GM19397 (cell line): ENCODE measurements around the gene FKBP10.

ENCODE experiments used
- ATAC-seq: cut with Tn5 transposase; IDR thresholded peaks from one replicate; pipeline ENCODE4 v1.9.1; 2021; ENCODE audit warnings: mild to moderate bottlenecking, moderate library complexity; ENCODE audit not compliant: unreplicated experiment

The FKBP10 gene

DNA sequence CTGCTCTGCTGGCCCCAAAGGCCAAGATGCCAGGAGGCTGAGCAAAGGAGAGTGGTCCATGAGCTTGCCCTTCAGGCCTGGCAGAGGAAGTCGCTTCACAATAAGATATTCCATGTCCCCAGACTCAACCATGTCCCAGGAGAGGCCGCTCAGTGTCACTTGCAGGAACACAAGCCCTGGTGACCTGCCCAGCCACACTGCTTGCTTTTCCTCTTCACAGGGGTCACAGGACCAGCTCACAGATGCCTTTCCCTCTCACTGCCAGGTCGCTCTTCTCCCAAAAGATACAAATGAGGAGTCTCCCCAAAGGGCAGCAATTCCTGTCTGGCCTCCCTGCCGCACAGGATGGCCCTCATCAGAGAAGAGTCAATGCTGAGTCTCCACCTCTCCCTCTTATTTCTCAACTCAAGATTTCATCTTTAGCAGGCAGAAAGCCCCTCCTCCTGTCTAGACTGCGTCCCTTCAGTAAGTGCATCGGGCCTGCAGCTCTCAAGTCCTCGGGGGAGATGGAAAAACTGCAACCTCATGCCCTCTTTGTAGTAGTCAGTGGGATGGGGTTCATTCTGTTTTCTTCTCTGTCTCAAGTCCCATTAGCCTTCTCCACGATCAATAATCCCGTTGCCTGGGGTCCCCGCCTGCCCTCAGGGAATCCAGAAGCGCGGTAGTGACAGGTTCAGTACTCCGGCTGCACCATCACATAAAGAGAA is 31.2 kb upstream of the FKBP10 start:
- ATAC-seq: no peak

DNA sequence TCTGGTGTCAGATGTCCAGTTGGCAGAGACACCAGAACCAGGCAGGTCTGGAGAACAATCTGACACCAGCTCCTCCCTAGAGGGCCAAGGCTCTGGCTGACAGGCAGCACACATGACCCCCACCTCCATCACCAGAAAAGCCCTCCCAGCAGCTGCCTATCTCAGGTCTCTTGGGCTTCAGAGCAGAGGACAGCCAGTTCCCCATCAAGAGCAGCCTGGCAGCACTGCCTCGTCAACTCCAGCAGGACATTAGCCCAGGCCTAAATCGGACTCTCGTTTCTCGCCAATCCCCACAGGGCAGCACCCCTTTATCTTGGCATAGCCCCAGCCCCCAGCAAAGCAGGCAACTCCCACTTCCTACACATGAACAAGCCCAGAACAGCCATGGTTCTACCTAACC is 30.7 kb upstream of the FKBP10 start:
- no peak for ATAC-seq

DNA sequence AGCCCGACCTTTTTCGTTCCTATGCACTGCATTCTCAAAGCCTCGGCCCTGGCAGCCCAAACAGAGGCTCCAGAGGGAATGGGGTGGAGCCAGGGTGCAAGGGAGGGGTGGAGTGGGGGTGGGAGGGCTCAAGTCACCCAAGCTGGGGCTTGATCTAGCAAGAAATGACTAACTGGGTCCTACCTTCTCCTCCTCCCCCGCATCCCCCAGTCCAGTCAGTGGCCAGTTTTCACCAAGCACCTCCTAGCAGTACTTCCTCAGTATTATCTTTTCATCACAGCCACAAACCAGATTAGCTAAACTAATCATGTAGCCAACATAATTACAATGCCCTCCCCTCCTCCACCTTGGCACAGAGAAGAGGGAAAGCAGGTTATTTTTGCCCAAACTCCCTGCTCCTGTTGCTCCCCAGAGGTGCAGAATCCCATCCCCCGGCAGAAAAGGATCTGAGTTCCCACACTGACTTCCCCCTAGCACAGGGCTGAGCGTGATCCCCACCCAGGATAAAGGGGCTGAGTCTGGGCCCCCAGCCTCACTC is 28.5 kb upstream of the FKBP10 start:
- no peak for ATAC-seq

DNA sequence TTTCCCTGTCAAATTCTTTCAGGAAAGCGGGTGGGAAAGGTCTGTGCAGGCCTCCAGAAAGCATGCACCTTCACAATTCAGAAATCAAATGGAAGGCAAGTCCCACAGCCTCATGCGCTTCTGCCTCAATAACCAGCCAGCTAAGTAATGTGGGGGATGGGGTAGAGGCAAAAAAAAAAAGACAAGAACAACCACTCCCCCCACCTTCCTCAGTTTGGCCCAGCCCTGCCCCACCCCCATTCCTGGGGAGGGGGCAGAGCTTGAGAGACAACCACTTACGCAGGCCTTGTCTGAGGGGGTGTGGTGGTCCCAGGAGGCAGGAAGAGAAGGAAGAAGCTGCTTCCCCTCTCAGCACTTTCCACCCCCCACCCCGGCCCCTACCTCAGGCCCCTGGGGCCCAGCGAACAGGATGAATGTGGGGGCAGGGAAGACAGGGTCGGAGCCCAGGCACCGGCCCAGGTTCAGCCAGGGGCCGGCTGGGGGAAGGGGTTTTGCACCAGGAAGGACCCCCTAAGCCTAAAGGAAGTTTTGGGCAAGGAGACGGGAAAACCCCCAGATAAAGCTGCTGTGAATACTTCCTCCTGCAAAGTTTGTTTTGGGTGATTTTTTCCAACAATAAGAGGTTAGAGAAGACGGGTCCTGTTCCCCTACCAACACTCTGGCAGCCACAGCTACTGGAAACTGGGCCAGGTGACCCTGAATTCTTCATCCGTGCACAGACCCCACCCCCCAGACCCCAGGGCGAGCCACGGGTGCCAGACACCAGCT is 27.5 kb upstream of the FKBP10 start:
- no peak for ATAC-seq

DNA sequence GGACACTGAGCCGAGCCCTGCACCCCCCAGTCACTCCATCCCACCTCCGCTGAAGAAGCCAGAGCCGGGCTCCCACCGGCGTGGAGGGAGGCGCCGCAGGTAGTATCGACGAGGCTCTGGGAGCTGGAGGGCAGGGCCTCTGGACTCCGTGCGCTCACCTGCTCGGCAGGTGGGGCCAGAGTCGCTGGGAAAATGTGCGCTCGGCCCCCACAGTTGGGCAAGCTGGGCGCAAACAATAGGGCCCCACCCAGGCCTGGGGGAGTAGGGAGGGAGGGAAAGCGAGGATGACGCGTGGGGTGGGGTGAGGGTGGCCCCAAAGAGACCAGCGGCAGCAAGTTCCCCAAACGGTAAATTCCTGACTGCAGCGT is 27.0 kb upstream of the FKBP10 start:
- no peak for ATAC-seq

DNA sequence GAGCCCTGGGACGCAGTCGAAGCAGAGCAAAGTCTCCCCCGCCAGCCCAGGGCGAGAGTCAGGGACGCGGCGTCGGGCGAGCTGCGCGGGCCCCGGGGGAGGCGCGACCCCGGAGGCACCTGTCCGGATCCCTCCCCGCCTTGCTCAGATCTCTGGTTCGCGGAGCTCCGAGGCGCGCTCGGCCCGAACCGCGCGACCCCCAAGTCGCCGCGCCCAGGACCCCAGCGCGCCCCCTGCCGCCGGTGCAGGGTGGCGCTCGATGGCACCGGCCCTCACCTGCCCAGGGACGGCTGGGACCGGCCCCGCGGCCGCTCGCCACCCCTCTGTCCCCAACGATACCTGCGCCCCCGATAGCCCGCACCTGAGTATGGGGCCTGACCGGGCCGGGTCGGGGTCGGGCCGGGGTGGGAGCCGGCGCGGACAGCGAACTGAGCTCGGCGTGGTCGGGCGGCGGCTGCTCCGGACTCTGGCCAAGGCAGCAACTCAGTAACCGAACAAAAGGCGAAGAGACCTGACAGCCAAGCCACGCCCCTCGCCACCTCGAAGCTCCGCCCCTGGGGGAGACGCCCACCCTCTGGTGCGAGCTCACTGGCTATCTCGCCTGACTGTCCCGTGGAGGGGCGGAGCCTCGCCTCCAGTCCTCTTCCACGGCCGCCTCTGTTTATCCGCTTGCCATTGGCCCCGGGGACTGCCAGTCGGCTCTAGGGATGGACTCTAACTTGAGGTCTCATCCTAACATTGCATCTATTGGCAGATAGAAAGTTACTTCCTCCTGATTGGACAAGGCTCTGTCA is 26.4 kb upstream of the FKBP10 start, which contains the start of gene JUP:
Gene JUP (minus strand): TSS at position 485 of the 794 bp plus-strand sequence. CDS start 14,857 bp downstream, outside the sequence.
- ATAC-seq: peak; percentile 65

DNA sequence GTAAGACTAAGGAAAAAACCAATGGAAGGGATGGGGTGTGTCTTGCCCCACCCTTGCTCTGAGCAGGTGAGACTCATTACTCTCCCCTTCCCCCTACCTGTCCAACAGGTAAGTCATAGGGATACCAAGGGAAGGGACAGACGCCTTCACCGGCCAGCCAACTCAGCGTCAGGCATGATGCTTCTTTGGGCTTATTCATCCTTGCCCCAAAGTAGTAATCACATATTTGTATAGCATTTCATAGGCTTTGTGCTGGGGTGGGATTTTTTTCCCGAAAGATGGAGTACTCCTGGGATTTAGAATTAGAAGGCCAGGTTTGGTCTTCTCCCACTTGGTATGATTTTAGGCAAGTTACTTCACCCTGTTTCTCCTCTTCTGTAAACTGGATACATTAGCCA is 25.8 kb upstream of the FKBP10 start:
- ATAC-seq: no peak

DNA sequence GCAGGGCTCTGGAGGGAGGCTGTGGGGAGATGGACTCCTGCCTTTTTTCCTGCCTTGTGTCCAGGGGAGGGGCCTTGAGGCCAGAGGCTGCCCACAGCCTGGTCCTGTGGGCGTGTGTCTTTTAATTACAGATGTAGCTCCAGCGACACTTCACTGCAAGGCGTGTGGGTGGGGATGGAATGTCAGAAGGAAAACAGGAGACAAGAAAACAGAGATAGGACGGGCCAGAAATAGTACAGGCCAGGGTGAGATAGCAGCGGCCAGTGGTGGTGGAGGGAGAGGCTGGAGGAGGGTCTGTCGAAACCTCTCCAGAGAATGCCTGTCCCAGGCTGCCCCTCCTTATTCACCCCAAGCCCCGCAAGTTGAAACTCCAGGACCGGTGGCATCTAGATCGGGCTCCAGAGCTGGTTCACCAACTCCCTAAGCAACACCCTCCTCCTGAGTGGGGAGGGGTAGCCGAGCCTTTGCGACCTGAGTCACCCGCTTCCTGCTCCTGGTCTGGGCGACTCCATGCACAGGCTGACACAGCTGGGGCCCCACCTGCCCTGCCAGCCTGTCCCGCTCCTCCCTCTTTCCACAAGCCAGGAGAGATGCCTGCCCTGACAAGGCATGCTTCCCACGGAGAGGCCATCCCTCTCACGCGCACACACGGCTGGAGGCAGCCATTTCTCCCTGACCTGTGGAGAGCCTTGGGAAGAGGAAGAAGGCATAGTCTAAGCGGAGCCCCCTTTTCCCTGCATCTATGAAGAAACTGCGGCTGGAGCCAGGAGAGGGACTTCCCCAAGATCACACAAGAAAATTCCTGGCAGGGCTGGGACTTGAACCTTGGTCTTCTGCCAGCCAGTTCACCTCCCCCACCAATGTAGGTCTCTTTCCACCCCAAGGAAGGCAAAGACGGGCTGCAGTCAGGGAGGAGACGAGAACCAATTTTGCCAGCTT is 19.7 kb upstream of the FKBP10 start:
- ATAC-seq: no peak

DNA sequence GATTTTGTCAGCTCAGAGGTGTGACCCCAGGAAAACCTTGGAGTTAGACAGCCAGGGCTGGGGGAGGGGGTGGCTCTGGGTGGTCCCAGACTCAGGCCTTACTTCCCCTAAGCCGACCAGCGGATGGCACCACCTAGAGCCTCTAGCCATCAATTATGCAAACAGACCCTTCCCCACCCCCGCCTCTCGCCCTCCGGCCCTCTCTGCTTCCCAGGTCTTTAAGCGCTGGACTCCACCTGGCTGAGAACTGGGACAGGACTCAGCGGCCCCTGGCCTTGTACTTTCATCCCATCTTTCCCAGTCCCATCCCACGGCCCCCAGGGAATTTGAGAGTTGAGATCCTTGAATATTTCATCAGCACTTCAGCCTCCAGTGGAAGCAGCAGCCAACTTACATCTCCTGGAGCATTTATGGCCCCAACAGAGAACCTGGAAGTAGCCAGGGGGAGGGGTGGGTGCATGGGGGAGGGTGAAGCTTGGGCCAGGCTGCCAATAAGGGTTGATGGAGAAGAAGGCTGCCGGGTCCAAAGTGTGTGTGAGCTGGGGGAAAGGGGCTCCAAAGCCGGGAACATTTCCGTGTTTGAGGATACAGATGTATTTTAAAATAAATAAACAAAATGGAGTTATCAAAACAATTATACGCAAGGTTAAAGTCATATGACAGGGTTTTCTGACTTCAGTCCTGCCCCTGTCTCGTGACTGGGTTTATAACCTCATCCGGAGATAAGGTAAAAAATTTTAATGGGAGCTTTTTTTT is 18.8 kb upstream of the FKBP10 start:
- ATAC-seq: no peak

DNA sequence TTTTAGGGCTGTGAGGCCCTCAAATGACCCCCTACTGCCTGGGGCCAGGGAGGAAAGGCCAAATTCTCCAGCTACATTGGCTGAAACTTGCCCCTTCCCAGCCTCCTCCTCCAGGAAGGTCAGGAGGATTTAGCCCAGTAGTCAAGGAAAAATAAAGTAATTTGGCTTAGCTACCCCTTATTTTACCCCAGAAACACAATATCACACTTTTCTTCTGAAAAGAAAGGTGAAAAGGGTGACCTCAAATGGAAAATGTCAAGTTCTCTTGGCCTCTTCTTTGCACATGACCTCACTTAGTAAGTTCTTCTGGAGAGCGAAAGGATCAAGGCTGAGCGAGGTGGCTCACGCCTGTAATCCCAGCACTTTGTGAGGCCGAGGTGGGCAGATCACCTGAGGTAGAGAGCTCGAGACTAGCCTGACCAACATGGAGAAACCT is 18.2 kb upstream of the FKBP10 start:
- no peak for ATAC-seq

DNA sequence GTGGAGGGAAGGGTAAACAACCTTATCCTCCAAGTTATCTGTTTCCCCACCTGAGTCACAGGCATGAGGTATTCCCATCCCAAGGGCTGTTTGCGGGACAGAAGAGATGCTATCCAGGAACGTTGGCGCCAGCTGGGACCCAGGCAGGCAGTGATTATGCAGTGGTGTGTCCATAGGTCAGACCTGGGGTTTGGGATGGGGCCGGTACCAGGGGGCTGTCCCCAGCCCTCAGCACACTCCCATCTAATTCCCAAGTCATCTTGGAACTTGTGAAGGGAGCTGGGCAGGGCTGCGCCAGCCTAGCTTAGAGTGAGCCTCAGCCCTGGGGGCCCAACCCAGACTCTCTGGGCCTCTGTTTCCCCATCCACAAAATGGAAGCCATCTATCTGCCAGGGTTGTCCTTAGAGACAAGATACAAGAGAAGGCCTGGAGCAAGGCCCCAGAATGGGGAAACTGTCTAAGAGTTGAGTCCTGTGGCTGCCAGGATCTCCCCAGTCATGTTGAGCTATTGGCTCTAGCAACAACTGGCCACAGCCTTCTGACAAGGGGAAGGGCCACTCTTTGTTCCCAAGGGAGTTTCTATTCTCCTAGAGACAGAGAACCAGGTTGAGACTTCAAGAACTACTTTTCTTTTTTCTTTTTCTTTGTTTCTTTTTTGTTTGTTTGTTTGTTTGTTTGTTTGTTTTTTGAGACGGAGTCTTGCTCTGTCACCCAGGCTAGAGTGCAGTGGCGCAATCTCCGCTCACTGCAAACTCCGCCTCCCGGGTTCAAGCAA is 16.5 kb upstream of the FKBP10 start:
- ATAC-seq: no peak

DNA sequence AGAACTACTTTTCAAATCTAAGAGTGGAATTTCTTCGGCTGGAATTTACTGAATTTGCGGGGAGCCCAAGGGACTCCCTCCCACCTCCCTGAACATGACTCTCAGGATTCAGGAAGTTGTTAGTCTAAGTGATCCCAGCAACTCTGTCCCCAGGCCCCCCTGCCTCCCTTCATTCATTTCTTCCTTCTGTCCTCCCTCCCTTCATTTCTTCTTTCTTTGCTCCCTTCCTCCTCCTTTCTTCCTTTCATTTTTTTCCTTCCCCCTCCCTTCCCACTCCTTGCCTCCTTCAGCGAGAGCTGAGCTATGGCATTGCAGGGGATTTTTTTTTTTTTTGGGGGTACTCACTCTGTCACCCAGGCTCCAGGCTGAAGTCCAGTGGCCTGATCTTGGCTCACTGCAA is 15.4 kb upstream of the FKBP10 start:
- ATAC-seq: no peak

DNA sequence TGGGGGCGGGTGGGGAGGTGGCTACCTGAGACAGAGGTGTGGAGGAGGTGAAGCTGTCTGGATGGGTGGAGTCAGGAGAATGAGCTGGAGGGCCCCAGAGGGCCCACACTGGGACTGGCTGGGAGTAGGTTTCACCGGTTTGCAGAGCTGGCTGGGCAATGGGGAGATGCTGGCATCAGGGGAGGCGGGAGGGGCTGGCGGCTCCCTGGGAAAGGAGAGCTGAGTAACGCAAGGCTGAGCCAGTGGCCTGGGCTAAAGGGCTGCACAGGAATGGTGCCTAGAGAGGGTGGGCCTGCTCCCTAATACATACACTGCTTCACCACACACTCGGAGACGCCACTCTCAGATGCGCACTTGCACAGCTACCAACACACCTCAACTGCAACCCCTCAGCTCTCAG is 13.4 kb upstream of the FKBP10 start:
- no peak for ATAC-seq

DNA sequence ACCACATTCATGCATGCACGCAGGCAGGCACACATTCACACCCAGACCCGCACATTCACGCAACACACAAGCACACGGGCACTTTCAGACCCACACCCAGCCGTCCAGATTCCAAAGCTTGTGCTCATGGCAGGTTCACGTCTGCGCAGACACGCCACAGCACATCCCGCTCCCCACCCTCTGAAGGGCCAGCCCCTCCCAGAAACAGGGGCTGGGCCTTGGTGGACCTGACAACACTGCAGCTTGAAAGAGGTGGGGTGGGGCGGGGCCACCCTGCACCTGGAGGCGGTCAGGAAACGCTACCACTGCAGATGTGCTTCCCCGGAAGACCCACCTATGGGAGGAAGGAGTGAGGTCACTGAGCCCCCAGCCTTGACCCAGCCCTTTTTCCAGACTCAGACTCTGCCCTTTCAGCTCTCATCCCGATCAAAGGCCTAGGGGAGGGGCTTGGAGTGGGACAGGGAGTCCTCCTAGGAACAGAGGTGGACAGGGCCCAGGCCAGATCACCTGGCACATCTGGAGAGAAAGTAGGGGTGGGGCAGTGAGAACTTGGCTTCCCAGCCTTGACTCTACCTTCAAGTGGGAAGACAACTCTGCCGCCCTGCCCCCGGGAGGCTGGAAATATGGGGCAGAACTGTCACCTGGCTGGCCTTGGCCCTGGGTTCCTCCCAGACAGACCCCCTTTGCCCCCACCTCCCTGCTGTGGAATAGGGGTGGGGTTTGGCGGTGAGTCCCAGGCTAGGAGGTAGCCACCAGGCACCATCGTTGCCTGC is 12.0 kb upstream of the FKBP10 start:
- ATAC-seq: no peak

DNA sequence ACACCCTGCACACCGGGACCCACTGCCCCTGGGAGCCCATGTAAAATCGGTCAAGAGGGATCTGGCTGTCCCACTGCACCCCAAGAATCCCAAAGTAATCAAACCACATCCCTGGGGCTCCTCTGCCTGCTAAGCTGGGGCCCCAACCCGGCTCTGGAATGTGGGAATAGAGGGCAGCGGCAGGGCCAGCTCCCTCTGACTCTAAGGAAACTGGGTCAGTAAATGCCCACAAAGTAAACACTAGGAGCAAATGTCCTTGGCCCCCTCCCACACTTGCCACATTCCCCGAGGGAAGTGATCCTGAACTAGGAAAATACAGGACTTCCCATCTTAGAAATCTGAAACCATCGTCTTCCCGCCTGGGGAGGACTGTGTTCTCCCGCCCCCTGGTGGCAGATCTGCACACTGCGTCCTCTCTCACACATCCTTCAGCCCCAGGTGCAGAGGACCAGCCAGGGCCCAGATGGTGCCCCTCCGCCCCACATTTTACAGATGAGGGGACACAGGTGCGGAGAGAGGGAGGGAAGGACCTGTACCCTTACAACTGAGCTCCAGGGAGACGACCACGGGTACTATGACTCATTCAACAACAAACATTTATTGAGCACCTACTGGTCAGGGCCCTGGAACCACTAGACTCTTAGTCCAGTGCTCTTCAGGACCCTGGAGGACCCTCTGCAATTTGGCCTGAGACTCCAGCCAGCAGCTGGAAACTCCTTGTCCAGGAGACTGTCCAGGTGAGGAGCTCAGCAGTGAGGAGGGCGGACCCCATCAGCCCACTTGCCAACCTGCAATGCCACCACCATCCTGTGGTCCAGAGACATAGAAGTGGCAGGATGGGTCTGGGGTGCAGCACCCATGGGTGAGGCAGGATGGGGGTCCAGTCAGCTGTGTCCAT is 11.2 kb upstream of the FKBP10 start:
- ATAC-seq: no peak

DNA sequence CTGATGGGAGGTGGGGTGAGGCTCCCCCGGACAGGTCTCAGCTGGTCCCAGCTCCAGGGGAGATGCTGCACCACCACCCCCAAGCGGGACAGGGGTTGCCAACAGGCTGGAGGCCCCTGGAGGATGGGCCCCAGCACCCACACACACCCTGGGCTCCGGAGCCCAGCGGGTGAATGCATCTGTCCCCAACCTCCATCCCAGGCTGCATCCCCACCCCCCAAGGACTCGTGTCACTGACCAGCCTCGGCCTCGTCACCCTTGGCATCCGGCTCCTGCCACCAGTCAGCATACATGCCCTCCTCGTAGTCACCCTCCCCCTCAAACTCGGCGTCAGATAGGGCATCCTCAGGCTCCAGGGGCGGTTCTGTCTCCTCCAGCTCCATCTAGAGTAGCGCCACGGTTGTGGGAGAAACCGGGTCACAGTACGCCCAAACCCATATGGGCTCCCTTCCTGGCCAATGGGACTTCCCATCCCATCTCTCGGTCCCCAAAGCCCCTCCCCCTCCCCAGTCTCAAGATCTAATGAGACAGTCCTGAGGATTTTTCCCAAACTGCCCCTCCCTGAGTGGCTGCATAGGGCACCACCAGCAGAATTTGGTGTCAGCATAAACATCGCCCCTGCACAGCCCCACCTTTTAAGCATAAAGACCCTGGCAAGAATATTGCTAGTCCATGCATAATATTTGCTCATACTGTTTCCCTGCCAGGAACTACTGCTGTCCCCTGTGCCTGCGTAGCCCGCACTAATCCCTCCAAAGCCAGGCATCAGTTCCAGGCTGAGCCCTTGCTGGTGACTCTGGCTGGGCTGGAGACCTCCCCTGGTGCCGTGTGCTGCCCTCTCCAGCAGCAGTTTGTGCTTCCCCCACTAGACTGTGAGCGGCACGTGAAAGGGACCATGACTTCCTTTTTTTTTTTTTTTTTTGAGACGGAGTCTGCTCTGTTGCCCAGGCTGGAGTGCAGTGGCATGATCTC is 9.5 kb upstream of the FKBP10 start:
- ATAC-seq: no peak
